K562 (cell line): ENCODE results near the gene SCAMP2. TPM values are rescaled to one million over a fixed set of nuclear protein-coding genes. Genes with fewer than 3 reads are reported as not detected.

Source experiments
- ATAC-seq: fragments of 200-7000 bp; cut with Tn5 transposase; 3 replicates; pipeline ENCODE4 v1.9.1; 2020; ENCODE audit warnings: moderate library complexity
- BruUV-seq: library from RNA; stranded (reverse); fragments of 400-500 nt; replicated peaks from 2 replicates; lab custom pipeline; 2021; lab: Mats Ljungman, UMichigan
- CTCF ChIA-PET: fragments of 300-600 bp; formaldehyde crosslinking; extraction: SDS; loops from one replicate; lab custom pipeline; 2021; ENCODE audit warnings: low intra/inter-chr PET ratio; lab: Yijun Ruan, JAX
- POLR2A ChIA-PET: fragments of 300-600, 350-650 bp; sonication (Branson Sonifier 250); formaldehyde crosslinking; extraction: SDS; loops from one replicate; lab custom pipeline; 2021; ENCODE audit warnings: antibody characterized with exemption, inconsistent platforms; lab: Yijun Ruan, JAX
- DNase-seq, 4 experiments: peaks; one replicate each; pipeline versions ENCODE4 v3.0.0 to v3.0.0-alpha.2; 2011 to 2018; ENCODE audit warnings: low spot score in 3 of 4, mixed read lengths in 3 of 4; ENCODE audit errors: extremely low read depth in 1 of 4
- FAIRE-seq: peaks from 2 replicates; lab custom pipeline; 2011; peaks lifted over from hg19 to GRCh38; lab: Jason Lieb, UNC
- H2AFZ ChIP-seq: 2 replicates; pipeline ENCODE4 v1.6.0; 2011; ENCODE audit warnings: low read depth, low read length, control low read depth, inconsistent platforms
- H3K27ac ChIP-seq: fragments of 200-600 bp; 3 replicates; pipeline ENCODE4 v1.8.0; 2011; ENCODE audit warnings: low read depth, mild to moderate bottlenecking, control low read depth, inconsistent platforms, low read length, moderate library complexity, mixed read lengths; ENCODE audit errors: extremely low read depth
- H3K27me3 ChIP-seq, 2 experiments: fragments of 300-600 bp in 1 of 2; 2 replicates in 1 of 2; 3 replicates in 1 of 2; pipeline versions ENCODE4 v1.6.0 to v1.8.0; 2011; ENCODE audit warnings: inconsistent platforms in 2 of 2, low read length in 2 of 2, mild to moderate bottlenecking in 1 of 2, mixed read lengths in 1 of 2, moderate library complexity in 1 of 2; ENCODE audit not compliant: control insufficient read depth in 2 of 2, insufficient read depth in 2 of 2
- H3K36me3 ChIP-seq: fragments of 300-600 bp; 3 replicates; pipeline ENCODE4 v1.8.0; 2011; ENCODE audit warnings: mild to moderate bottlenecking, low read length, inconsistent platforms; ENCODE audit not compliant: control insufficient read depth, insufficient read depth
- H3K4me1 ChIP-seq, 2 experiments: fragments of 200-600 bp in 1 of 2; replicated peaks in 1 of 2; 2 replicates in 1 of 2; 3 replicates in 1 of 2; pipeline versions ENCODE4 v1.5.1 to v1.8.0; 2011; ENCODE audit warnings: inconsistent platforms in 2 of 2, low read length in 2 of 2, mild to moderate bottlenecking in 1 of 2, mixed read lengths in 1 of 2, moderate library complexity in 1 of 2; ENCODE audit not compliant: control insufficient read depth in 2 of 2, insufficient read depth in 2 of 2
- H3K4me2 ChIP-seq: 2 replicates; pipeline ENCODE4 v1.6.1; 2011; ENCODE audit warnings: low read length, control low read depth, inconsistent platforms, mixed read lengths; ENCODE audit not compliant: insufficient read depth
- H3K4me3 ChIP-seq: fragments of 200-600 bp; sonication (generic), shearing (Covaris generic); 2 replicates; pipeline ENCODE4 v1.5.1; 2016; ENCODE audit warnings: control low read depth, inconsistent platforms
- H3K79me2 ChIP-seq: fragments of 200-600 bp; 3 replicates; pipeline ENCODE4 v1.8.0; 2011; ENCODE audit warnings: low read length, inconsistent platforms; ENCODE audit not compliant: control insufficient read depth, insufficient read depth
- H3K9ac ChIP-seq, 2 experiments: 2 replicates each; pipeline versions ENCODE4 v1.6.0 to v1.6.1; 2011; ENCODE audit warnings: low read depth in 2 of 2, low read length in 2 of 2, control low read depth in 1 of 2, inconsistent platforms in 1 of 2, mild to moderate bottlenecking in 1 of 2, mixed read lengths in 1 of 2; ENCODE audit not compliant: insufficient read depth in 1 of 2
- H3K9me1 ChIP-seq: one replicate; pipeline ENCODE4 v1.6.0; 2011; ENCODE audit warnings: inconsistent platforms, mild to moderate bottlenecking, low read length, moderate library complexity; ENCODE audit not compliant: control insufficient read depth, insufficient read depth
- H3K9me3 ChIP-seq: replicated peaks from 2 replicates; pipeline ENCODE4 v1.5.1; 2011; ENCODE audit warnings: low read depth, low read length, inconsistent platforms; ENCODE audit not compliant: control insufficient read depth, insufficient read depth
- H4K20me1 ChIP-seq: replicated peaks from 2 replicates; pipeline ENCODE4 v1.6.1; 2011; ENCODE audit warnings: low read length, inconsistent platforms, mixed read lengths; ENCODE audit not compliant: control insufficient read depth, insufficient read depth
- E4F1 ChIP-seq: fragments of 250-450 bp; sonication (Bioruptor Pico); IDR thresholded peaks from 2 replicates; pipeline ENCODE4 v1.5.0; 2021; ENCODE audit warnings: mild to moderate bottlenecking, borderline replicate concordance
- TCF7L2 ChIP-seq: fragments of 150-350 bp; IDR thresholded peaks from 2 replicates; pipeline ENCODE4 v1.6.1; 2016; ENCODE audit warnings: low read depth, mild to moderate bottlenecking, low read length, moderate library complexity
- TRIM28 ChIP-seq: fragments of 450-650 bp; IDR thresholded peaks from 2 replicates; pipeline ENCODE4 v1.6.1; 2017
- ZBTB17 ChIP-seq: fragments of 450-650 bp; formaldehyde crosslinking; IDR thresholded peaks from 2 replicates; pipeline ENCODE4 v1.4.0; 2020; ENCODE audit warnings: mild to moderate bottlenecking
- ZKSCAN8 ChIP-seq: fragments of 200-800 bp; sonication (Bioruptor generic); IDR thresholded peaks from 2 replicates; pipeline ENCODE4 v1.6.1; 2016; ENCODE audit warnings: missing genetic modification characterization, missing compliant biosample characterization
- WGBS: fragments of 100-300 bp; shearing (Covaris generic); methylation state at CpG from one replicate; pipeline ENCODE4 v1.1.6; 2016; ENCODE audit warnings: low coverage, mixed read lengths; ENCODE audit not compliant: insufficient coverage; ENCODE audit errors: missing lambda C conversion rate; 5-methylcytosine and 5-hydroxymethylcytosine counted together
- in situ Hi-C: fragments of 300-500 bp; cut with MboI; formaldehyde crosslinking; loops from 4 replicates; pipeline ENCODE4 v1.15.0; 2018; ENCODE audit warnings: inconsistent platforms, mixed read lengths
- intact Hi-C: fragments of 100-400 bp; cut with micrococcal nuclease; formaldehyde crosslinking; loops from 2 replicates; pipeline ENCODE4 v1.14.2; 2022
- polyA plus RNA-seq, 8 experiments: library from polyadenylated mRNA; depleted of rRNA in 4 of 8; stranded (reverse) in 5 of 8; unstranded in 3 of 8; fragments of >200 nt; fragmentation: Nextera tagmentation in 2 of 8; fragmentation: Illumina TruSeq in 1 of 8; extraction: Ambion mirVana in 2 of 8; extraction: Trizol in 1 of 8; gene quantifications; 2 replicates each; pipeline versions ENCODE4 v1.2.1 to v1.2.3, GENCODE V29; 2011 to 2014; ENCODE audit warnings: inconsistent platforms in 1 of 8, missing spikeins in 1 of 8
- total RNA-seq, 7 experiments: library from RNA; depleted of rRNA in 6 of 7; stranded (reverse); fragments of >200 nt in 6 of 7; fragmentation: Illumina TruSeq in 2 of 7; extraction: Trizol in 2 of 7; gene quantifications; 2 replicates each; pipeline versions ENCODE4 v1.2.1 to v1.2.3, GENCODE V29; 2011 to 2021; ENCODE audit warnings: low replicate concordance in 1 of 7

SCAMP2 gene
- total and polyA plus RNA-seq, 9 of the 15 experiments (the other 6 are each of a cell fraction or from before 2014, with no cell fraction given): 5.9 to 61.1 (median 20.1) TPM

DNA sequence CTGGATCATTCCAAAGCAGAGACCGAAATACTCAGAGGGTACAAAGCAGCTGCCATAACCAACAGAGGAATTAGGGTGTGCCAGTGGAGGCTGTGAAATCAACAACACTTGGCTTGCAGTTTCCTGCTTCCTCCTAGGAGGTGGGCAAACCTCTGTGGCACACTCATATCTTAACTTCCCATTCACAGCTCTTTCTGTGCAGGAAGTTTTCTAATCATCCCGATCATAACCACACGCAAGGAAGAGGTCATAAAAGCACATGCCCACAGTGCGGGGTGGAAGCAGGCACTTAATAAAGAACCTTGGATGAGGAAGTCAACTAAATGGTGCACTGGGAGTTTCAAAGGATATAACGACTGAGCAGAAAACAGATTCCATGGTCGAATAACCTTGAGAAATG is 5.1 kb downstream of the SCAMP2 start:
- ChIA-PET POLR2A (interaction anchor here (0.5 to 0.7 kb wide), 2 partner anchors 97 to 169 kb away, joined by 3 read pairs; no protein-coding TSS in a partner anchor), CTCF (no interaction called here)
- Histone ChIP-seq H3K9ac (no peak overlapping the region), H3K79me2 (peaks cover 74% of the 10 kb centered on the region), H3K4me2 (no peak overlapping the region), H3K27ac (no peak overlapping the region), H3K9me1 (peaks cover 7% of the 10 kb centered on the region), H3K36me3 (peaks cover 45% of the 10 kb centered on the region), H3K4me3 (no peak overlapping the region), H4K20me1 (peaks cover 10% of the 10 kb centered on the region; the same call in 1 of the 2 replicates), H3K4me1 (peaks cover 16 to 22% of the 10 kb centered on the region in 2 experiments; a peak in 3 of 5 replicates), H3K27me3 (no peaks in the 10 kb centered on the region), H3K9me3 (no peaks in the 10 kb centered on the region; the same call in 1 of the 2 replicates), H2AFZ (no peak overlapping the region)
- in situ Hi-C loops (no loop called here), intact Hi-C loops (no loop called here)
- TF ChIP-seq TCF7L2 (no peak), ZKSCAN8 (CRISPR knock-in tag) (no peak), E4F1 (no peak), ZBTB17 (no peak), TRIM28 (0 out of 2 replicates have a peak, but pooled peaks have one; percentile 11)
- no peak for FAIRE-seq
- WGBS: 87% methylated on average over 6 of the region's 6 CpGs
- no peak for ATAC-seq
- no peak for DNase-seq
- no TSS peak for BruUV-seq
